T-helper 2 cell (primary cell): Measurements from ENCODE around the gene MS4A6A.

ENCODE experiments used
- DNase-seq, 5 experiments: peaks; one replicate each; pipeline versions ENCODE4 v3.0.0 to v3.0.0-alpha.2; 2012 to 2022

The MS4A6A gene

GRCh38 chr11:60128376-60128775, 54.5 kb downstream of the MS4A6A start:
- DNase-seq: no peak

DNA sequence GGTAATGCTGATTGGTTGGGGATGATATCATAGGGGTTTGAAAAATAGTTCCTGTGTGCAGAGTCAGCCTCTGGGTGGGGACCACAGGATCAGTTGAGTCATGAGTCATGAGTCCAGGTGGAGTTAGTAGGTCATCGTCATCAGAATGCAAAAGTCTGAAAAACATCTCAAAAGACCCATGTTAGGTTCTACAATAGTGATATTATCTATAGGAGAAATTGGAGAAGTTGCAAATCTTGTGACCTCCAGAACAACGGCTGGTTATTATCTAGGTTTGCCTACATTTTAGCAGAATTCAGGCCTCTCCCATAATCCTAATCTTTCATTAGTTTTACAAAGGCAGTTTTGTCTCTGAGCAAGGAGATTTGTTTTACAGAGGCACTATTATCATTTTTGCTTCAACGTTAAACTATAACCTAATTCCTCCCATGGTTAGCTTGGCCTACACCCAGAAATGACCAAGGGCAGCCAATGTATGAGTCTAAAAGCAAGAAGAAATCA, 55.5 kb downstream of the MS4A6A start:
- DNase-seq: no peak

DNA sequence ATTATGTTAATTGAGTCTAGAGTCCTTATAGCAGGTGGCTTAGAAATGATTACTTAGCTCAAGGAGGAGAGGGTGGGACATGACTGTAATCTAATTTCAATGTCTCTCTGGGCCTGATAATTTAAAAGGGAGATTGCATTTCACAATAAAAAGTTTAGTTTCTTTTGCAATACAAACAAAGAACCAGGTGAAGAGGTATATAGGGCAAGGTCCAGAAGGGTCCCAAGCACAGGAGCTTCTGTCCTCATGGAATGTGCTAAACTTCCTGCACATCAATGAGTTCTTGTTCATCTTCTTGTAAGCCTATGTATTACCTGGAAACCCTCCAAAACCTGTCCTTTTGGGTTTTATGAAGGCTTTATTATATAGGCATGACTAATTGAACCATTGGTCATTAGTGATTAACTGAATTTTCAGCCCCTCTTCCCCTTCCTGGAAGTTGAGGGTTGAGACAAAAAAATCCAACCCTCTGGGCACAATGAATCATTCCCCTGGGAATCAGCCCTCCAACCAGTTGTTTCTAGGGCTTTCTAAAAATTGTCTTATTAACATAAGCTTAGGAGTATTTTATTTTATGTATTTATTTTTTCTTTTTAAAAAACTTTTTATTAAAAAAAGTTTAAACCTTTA, 56.8 kb downstream of the MS4A6A start:
- DNase-seq: no peak

DNA sequence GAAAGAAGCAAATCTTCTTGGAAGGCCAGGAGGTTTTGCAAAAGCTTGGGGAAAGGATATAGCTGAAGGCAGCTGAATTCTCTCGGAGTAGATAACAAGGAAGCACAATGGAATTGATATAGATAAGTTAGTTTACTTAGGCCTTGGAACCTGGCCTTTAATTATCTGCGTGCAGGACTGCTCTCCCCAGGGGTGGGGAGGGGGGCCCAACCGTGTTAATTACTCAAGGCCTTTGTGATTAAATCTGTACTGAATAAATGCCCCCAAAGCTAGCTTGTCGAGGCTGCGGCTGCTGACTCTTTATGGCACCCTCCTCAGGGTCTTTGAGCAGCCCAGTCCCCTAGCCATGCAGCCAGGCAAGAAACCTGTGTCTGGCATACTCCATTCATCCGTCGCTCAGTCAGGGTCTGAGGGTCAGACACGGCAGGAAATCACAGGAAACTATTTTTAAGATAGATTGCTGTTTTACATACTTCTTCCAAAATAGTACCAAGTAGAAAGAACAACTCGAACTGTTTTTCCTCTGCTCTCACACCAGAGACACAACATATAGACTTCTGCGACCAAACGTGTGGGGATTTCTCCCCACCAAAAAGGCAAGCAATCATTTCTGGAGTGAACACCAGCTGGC, 58.0 kb downstream of the MS4A6A start:
- no peak for DNase-seq
